Measurements from ENCODE around the gene TFRC.
"Not testable (repeated sequence)": the region's sequence is repeated elsewhere in the genome, so short reads cannot be mapped to it uniquely, and the experiment has no call there.

TFRC gene

GRCh38 chr3:196081834-196082618, at the start of gene TFRC:
Gene TFRC (minus strand): TSS chr3:196082090. CDS start chr3:196077099, 4,991 bp downstream.
- peak; percentile 95 for DNase-seq (ENCODE audit: low spot score)

DNA sequence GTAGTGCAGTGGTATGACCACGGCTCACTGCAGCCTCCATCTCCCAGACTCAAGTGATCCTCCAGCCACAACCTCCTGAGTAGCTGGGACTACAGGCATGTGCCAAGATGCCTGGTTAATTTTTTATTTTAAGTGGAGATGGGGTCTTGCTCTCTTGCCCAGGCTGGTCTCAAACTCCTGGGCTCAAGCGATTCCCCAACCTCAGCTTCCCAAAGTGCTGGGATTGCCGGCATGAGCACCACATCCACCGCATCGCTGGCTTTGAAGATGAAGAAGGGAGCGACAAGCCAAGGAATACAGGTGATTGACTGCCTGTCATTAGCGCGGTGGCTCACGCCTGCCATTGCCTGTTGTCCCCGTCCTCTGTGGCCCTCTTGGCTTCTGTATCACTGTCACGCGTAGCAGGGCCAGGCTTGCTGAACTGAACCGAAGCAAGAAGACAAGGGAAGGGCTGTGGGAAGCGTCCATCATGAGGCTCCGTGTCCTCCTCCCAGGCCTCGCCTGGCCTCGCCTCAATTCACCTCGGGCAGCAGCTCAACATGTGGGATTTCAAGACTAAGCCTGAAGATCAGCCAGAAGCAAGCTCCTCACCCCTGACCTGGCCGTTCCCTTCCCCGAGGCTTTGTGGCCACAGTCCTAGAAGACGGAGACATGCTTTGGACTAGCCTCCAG, 46.4 kb upstream of the TFRC start:
- no peak for DNase-seq (ENCODE audit: low spot score)

DNA sequence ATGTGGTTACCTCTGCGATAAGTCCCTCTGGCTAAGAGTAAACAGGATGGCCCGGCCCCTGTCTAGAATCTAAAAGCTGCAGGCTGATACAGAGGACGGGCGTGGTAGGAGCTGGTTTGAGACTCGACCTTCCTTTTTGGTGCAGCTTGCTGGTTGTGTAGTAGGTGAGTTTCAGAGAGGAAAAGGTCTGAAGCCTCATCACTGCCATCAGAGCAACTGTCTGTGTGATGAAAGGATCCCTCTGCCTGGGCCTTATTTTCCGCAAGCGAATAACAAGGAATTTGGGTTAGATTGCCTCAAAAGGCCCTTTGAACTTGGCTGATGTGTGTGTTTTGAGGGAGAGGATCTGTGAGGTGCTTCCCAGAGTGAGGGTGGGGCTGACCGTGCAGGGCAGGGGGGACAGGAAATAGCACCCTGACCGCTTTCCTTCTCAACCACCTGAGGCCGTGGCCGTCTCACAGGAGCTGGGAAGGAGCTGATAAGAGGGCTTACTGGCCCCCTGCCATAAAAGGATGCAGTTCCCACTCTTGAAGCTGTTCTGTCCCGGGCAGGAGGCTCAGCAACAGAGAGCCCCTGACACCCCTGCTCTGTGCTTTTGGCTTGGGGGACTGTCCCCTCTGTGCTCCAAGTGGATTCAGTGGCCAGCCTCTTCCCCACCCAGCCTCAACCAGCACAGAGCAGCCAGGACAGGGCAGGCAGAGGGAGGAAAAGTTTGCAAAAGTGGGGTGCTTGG, 45.6 kb upstream of the TFRC start:
- DNase-seq (ENCODE audit: low spot score): no peak

DNA sequence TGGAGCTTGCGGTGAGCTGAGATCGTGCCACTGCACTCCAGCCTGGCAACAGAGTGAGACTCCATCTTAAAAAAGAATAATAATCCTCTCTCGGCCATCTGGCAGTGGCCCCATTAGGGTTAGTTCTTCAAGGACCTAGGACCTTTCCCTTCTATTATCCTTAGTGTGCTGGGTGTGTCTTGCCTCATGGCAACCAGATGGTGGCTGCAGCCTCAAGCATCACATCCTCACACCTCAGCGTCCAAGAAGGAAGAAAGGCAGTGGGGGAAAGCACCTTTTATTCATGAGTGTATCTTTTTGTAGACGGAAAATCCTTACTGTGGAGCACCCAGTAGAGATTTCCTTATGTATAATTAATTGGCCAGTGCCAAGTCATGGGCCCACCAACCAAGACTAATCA, 42.7 kb upstream of the TFRC start:
- no peak for DNase-seq (ENCODE audit: low spot score)

- DNase-seq (ENCODE audit: low spot score): no peak
These were observed 40.8 kb upstream of the TFRC start for GRCh38 chr3:196122688-196123046.

DNA sequence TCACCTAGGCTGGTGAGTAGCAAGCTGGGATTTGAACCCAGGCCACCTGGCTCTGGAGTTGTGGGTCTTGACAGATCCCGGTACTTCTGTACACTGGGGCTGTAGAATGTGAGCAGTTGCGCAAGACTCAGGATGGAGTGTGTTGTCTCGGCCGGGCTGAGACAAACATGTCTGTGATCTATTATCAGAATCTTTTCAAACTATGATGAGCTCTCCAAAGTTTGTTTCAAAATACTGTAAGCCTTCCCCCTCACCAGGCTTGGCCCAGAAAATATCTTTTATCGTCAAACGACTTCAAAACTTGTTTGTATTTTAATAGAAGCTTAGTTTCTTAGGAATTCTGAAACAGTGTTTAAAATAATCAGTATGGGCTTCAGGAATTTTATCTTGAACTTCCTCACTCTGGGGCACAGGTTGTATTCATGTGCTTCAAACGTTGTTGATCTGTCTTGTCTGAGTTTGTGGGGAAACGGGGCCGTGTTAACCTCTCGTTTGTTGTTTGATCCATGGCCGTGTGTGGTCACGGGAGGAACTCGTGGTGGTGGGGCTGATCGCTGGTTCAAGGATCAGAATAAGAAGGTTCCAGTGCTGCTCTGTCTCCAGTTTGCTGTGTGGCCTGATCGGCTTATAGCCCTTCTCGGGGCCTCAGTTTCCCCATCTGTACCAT, 40.3 kb upstream of the TFRC start:
- DNase-seq (ENCODE audit: low spot score): no peak

GRCh38 chr3:196121066-196121465, 39.2 kb upstream of the TFRC start:
- DNase-seq (ENCODE audit: low spot score): no peak

GRCh38 chr3:196120291-196120951, 38.5 kb upstream of the TFRC start:
- DNase-seq (ENCODE audit: low spot score): no peak

DNA sequence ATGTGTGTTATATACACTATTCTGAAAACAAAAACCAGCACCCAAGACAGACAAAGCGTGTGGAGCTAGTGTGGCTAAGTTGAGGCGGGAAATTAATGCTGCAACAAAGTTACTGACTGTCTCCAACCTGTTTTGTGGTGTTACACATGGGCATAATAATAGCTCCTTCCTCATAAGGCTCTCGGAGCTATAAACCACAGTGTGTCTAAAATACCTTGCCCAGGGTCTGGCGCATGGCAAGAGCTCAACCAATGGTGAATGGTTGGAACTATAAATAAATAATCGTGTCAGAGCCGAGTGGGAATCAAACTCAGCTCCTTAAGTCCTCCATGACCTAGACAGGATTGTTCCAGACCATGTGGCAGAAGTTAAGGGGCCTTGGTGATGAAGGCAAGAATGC, 35.9 kb upstream of the TFRC start:
- no peak for DNase-seq (ENCODE audit: low spot score)

DNA sequence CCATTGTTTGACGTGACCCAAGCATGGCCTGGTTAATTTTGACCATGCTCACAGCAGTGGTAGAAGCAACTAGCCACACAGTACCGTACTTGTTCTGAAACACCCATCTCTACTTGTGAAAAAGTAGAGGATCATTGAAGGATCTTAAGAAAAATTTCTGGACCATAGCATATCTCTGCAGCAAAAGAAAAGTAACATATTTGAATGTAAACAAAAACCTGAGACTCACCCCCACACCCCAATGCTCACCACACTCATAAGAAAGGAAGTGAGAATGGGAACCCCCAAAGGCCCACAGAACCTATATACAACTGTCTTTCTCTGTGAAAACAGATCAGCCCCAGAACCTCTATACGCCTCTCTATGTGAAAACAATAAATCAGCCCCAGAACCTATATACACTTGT, 33.8 kb upstream of the TFRC start:
- DNase-seq (ENCODE audit: low spot score): no peak

GRCh38 chr3:196111939-196112386, 30.1 kb upstream of the TFRC start:
- DNase-seq (ENCODE audit: low spot score): no peak

DNA sequence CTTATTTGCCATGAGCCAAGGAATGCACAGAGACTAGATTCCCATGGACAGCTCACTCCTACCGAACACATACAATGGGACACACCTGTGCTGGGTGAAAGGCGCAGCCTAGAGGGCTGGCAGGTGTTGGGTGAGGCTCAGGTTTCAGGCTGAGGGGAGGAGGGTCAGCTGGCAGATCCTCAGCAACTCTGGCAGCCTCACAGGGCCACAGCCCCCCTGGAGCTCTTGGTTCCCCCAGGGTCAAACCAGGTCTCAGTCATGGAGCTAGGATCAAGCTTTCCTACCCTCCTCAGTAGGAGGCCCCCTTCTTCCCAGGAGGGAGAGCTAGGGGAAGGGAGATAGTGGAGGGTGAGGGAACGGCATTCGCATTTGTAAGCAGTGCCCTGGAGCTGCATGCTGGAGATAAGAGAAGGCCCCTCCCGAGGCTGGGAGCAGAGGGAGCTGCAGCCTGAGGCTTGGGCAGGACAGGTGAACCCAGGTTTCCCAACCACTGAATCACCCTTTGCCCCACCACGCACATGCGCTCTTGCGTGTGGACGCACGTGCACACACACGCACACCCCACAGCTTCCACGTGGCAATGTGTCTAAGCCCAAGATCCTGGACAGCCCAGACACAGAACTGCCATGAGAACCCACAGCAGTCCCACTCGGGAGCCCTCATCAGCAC, 26.3 kb upstream of the TFRC start:
- no peak for DNase-seq (ENCODE audit: low spot score)

DNA sequence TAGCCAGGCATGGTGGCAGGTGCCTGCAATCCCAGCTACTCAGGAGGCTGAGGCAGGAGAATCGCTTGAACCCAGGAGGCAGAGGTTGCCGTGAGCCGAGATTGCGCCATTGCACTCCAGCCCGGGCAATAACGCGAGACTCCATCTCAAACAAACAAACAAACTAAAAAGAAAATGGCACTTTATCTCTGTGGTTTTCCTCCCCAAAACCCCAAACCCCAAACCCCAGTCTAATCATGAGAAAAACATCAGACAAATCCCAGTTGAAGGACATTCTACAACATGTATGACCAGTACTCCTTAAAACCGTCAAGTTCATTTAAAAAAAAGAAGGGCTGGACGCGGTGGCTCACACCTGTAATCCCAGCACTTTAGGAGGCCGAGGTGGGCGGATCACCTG, 22.8 kb upstream of the TFRC start:
- DNase-seq (ENCODE audit: low spot score): not testable (repeated sequence)

GRCh38 chr3:196098365-196098980, 16.6 kb upstream of the TFRC start:
- DNase-seq (ENCODE audit: low spot score): not testable (repeated sequence)

DNA sequence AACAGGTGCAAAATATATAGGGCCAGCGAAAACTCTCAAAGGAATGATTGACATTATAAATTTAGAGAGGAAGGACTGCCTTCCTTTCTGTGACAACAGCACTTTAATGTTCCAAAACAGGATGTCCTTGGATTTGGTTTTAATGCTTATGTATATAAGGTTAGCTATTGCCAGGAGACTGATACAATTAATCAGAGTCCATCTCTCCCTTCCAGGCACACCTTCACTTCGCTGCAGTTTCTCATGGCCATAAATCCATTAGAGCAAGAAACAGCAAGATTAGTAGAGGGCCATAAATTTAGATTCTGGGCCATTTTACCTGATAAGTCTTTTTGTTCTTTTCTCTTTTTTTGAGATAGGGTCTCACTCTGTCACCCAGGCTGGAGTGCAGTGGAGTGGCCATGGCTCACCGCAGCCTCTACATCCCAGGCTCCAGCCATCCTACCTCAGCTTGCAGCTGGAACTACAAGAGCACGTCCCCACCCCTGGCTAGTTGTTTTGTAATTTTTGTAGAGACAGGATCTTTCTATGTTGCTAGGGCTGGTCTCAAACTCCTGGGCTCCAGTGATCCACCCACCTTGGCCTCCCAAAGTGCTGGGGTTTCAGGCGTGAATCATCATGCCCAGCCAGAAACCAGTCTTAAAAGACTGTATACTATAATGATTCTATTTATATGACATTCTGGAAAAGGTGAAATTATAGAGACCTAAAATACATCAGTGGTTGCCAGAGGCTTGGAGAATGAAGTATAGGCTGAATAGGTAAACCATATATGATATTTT, 15.7 kb upstream of the TFRC start:
- DNase-seq (ENCODE audit: low spot score): no peak

DNA sequence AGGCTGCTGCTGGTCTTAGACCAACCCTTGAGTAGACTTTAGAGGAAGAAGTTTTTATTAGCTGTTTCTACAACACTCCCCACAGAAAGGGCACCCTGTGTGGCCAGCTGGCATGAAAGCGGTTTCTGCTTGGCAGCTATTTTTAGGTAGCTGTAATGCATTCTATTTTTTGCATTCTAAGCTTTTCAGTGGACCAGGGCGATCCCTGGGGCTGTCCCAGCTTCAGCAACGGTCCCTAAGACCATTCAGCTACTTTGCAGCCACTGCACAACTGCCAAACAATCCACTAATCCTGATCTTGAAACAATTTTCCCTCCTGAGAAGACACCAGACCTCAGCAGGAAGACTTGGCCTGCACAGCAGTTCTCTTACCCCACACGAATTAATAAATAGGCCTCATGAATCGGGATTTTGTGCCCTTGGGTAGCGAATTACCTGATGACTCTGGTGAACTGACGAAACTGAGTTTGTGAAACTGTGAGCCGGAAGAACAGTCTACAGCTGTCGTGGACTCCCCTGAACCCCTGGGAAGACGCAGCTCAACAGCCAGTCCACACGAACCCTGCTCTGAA, 14.6 kb upstream of the TFRC start:
- DNase-seq (ENCODE audit: low spot score): peak; percentile 70

- DNase-seq (ENCODE audit: low spot score): peak; percentile 31
These were observed 11.6 kb upstream of the TFRC start for GRCh38 chr3:196093317-196094111.

DNA sequence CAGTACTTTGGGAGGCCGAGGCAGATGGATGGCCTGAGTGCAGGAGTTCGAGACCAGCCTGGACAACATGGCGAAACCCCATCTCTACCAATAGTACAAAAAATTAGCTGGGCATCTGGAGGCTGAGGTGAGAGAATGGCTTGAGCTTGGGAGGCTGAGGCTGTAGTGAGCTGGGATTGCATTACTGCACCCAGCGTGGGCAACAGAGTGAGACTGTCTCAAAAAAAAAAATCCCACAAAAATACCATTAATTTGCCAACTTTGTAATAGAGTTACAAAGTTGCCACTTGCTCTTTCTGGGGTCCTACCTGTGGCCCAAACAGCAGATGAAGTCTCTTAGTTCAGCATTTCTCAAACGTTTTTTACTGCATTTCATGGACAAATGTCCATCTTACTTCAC, 6.0 kb upstream of the TFRC start:
- no peak for DNase-seq (ENCODE audit: low spot score)

GRCh38 chr3:196082619-196082971, 705 bp upstream of the TFRC start:
- DNase-seq (ENCODE audit: low spot score): peak; percentile 57

All from pons (tissue), 1 donor.